ENCODE data around the gene GYPC. TPM values are rescaled to one million over a fixed set of nuclear protein-coding genes. Genes with fewer than 3 reads are reported as not detected.
"Not testable (repeated sequence)": the region's sequence is repeated elsewhere in the genome, so short reads cannot be mapped to it uniquely, and the experiment has no call there.

The GYPC gene
- polyA plus RNA-seq, 12 donors, result 86.8 to 122 (median 101) TPM; not detected in 1

DNA sequence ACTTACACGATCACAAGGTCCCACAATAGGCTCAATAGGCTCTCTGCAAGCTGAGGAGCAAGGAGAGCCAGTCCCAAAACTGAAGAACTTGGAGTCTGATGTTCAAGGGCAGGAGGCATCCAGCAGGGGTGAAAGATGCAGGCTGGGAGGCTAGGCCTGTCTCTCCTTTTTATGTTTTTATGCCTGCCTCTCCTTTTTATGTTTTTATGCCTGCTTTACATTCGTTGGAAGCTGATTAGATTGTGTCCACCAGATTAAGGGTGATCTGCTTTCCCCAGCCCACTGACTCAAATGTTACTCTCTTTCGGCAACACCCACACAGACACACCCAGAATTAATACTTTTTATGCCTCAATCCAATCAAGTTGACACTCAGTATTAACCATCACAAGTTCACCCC lies 9.9 kb upstream of the GYPC start:
- DNase-seq, result no peak

DNA sequence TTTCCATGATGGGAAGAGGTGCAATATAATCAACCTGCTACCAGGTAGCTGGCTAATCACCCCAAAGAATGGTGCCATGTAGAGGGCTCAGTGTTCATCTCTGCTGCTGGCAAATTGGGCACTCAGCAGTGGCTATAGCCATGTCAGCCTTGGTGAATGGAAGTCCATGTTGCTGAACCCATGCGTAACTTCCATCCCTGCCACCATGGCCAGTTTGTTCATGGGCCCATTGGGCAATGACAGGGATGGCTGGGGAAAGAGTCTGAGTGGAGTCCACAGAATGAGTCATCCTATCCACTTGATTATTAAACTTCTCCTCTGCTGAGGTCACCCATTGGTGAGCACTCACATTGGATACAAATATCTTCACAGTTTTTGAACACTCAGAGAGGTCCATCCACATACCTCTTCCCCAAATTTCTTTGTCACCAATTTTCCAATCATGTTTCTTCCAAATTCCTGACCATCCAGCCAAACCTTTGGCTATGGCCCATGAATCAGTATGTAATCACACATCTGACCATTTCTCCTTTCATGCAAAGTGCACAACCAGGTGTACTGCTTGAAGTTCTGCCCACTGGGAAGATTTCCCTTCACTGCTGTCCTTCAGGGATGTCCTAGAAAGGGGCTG lies 8.1 kb upstream of the GYPC start:
- DNase-seq, result not testable (repeated sequence)

DNA sequence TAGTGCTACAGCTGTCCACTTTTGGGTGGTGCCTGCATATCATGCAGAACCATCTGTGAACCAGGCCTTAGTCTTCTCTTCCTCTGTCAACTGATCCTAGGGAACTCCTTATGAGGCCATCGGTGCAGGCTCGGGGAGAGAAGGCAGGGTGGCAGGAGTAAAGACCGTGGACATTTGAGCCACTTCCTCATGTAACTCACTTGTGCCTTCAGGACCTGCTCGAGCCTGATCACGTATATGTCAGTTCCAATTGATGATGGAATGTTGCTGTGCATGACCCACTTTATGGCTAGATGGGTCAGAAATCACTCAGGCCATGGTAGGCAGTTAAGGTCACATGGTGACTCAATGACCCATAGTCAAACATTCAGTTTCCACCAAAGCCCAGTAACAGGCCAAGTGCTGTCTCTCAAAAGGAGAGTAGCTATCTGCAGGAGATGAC lies 7.6 kb upstream of the GYPC start:
- not testable (repeated sequence) for DNase-seq

DNA sequence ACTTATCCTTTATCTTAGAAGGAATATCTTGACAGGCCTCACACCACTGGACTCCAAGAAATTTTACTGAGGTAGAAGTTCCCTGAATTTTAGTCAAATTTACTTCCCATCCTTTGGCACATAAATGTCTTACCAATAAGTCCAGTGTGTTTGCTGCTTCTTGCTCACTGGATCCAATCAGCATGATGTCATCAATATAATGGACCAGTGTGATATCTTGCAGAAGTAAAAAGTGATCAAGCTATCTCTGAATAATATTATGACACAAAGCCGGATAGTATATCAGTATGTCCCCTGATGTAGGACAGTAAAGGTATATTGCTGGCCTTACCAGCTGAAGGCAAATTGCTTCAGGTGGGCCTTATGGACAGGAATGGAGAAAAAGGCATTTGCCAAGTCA lies 6.9 kb upstream of the GYPC start:
- no peak for DNase-seq

DNA sequence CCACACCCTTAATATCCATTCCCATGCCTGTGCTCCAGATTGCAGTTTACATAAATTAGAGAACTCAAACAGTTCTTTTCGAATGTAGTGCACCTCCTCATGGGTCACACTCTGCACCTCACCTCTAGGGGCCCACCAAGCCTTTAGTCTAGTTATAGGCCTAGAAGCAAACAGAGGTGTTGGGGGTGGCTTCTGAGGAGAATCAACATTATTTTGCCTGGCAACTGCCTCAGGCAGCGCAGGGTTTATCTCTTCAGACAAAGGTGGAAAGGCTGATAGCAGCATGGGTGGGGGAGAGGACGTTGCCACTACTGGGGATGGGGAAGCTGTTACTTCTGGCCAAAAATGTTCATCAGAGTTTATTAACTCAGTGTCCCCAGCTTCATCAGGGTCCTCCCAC lies 5.0 kb upstream of the GYPC start:
- DNase-seq, result no peak

DNA sequence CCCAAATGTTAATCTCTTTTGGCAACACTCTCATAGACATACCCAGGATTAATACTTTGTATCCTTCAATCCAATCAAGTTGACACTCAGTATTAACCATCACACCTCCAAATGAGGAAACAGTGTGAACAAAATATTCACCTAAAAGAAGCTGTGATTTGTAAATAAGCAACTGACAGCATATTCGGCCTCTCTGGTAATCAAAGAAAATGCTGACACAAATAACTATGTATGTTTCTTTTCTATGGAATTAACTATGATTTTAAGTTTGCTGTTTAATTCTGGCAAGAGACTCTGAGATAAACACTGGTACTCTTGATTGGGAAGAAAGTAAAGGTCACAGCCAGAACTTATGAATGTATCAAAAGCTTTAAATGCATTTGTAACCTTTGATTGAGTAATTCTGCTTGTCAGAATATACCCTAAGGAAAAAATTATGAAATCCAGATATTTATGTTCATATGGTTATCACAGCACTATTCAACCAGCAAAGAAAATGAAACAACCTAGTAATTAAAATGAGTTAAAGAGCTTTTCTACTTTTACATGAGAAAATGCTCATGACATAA lies 3.6 kb upstream of the GYPC start:
- no peak for DNase-seq

DNA sequence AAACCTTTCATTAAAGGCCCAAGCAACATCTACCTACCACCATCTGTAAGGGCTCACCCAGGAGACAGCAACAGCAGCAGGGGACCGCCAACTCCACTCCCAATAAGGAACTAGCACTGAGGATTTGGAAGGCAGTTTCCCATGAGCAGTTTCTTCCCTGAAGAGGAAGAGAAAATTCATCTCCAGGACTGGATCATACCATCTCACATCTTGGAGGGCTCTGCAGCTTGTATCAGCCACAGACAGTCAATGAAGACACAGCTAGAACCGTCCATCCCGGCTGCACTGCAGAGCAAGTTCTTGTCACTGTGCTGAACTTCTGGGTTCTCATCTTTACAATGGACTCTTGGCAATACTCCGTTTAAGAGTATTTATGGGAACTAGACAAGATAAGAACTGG lies 2.8 kb upstream of the GYPC start:
- DNase-seq, result no peak

DNA sequence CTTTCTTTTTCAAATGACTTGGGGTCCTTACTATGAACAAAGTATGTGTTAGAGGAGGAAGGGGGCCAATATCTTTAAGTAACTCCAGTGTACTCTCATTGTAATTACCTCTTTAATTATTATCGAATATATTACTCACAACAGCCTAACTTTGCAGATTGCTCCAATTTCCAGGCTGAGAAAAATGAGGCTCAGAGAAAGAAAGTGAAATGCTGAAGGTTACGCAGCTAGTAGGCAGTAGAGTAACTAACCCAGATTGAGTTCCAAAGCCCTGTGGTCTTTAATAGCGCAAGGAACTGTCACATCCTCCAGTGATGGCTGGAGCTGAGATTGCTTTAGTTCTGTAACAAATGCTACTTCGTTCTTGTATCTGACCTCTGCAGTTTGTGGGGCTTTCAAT lies 2.2 kb upstream of the GYPC start:
- DNase-seq, result no peak

DNA sequence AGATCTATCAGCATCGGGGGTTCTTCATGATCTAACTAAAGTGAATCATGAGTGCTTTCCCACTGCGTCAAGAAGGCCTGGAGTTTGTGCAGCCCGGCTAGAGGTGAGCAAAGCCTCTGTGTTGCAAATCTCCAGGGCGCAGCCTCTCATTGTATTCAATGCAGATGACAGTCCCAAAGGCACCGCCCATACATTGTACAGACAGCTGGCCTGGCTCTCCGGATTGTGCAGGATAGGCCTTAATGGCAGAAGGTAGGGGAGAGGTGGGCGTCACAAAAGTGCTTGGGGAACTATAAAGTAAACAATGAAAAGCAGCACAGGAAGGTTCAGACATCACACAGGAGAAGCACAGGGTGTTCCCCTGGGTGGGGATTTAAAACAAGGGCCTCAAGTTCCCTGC lies 907 bp upstream of the GYPC start:
- no peak for DNase-seq

DNA sequence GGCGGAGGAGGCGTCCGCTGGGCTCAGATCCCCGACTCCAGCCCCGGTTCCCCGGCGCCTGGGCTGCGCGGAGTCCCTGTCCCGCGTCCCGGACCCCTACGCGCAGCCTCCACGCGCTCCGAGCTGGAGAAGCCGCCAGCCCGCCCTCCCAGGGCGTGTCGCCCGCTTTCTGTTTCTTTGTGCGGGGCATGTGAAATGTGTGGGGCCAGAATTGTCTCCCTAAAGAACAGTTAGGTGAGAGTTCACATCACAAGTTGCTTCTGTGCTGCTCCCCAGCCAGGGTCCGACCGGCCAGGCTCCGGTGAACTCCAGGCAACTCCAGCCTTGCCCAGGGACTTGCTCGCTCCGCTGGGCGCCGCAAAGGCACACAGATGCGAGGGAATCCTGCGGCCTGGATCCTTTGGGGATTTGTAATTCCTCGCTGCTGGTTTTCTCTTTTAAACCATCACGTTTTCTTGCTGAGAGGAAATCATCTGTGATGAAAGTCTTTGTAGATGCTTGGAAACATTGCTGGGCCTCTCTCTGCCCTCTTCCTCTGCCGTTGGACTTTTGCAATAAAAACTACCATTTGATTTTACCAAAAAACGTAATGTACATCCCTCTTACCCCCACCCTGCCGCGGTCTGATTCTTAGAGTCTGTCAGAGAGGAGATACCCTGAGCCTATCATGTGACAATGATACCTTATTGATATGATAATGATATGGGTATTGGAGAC lies 631 bp downstream of the GYPC start:
- peak; percentile 64 for DNase-seq

DNA sequence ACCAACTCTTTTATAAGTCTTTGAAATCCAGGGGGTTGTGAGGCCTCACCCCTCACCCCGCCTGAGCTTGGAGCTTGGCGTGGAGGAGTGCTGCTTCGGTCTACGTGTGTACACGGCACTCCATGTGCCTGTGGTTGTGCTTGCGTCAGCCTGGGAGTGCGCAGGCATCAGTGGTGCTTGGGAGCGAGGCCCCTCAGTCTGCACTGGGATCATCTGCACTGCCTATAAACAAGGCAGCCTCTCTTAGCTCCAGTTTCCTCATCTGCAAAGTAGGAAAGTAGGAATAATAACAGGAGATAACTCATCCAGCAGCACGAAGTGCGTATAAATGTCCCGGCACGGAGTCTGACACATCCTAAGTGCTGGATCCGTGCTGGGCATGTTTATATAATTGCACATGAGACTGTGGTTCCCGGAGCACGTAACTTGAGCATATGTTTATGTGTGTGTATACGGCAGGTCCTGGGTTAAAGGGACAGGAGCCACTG lies 1.2 kb downstream of the GYPC start:
- peak; percentile 43 for DNase-seq

DNA sequence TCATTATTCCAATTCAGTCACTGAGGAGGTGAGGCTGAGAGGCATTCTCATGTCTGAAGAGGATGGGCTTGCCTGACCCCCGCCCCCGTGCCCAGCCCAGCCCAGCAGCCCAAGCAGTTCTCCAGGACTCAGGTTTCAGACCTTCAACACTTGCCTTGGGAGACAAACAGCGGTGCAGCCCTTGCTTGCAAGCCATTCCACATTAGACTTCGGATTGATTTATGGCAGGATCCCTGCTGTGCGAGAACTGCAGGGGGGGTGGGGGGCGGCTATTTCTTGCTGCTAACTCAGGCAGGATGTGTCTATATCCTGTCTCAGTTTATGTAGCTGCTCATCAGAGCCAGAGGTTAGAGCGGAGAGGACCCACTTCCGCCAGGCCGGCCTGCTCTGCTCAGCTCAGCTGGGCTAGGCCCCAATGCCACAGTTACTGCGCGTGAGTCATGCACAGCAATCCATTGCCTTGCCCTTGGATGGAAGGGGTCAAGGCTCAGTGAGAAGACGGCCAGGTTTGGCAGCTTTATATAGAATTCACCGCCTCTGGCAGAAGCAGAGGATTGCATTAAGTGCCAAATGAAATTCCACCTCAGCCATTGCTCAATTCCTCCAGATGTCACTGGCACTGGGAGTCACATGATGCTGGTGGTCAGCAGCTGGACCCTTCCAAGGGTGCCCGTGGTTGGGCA lies 1.8 kb downstream of the GYPC start:
- peak; percentile 52 for DNase-seq

DNA sequence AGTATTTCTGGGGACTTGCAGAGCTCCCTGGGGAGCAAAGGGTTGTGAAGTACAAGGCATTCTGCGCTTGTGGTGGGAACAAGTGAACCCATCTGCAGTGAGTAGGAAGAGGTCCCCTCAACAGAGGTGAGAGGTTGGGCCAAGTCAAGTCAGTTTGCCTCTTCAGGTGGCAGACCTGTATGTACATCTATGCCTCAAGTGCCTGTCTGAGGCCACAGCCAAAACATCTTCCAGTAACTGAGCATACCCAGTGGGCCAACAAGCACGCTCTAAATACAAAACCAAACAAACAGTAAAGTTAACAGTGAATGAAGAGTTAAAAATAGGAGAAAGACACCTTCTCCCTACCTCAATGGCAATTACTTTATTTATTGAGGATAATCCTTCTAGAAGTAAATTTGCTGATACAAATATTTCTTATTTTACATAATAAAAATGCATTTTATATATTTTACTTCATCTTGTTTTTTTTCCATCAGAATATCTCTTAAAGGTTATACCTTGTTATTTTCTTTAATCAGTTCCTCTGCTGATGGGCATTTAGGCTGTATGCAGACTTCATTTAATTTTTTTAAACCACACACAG lies 2.5 kb downstream of the GYPC start:
- DNase-seq, result no peak

DNA sequence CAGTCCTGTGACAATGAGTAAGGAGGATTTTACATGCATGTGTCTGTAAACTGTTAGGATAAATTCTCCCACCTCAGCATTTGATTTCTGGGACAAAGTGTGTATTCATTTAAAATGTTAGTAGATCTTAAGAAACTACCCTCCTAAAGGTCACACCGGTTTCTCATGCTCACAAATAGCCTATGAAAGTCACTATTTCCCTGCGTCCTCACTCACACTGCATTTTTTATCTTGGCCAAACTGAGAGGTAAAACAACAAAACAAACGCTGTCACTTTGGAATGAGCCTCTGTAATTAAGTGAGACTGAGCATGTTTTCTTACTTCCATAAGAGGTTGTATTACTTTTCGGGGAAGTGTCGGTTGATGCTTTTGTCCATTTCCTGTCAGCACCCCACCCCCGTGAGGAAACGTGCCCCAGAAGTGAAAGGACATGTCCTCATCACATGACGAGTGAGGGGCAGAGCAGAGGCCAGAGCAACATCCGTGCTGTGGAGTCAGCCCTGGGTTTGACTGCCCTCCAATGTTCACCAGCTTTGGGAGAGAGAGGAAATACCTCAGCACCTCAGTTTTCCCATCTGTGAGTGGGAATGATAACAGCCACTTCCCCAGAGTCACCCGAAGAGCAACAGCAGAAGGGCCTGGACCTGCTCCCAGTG lies 3.1 kb downstream of the GYPC start:
- peak; percentile 36 for DNase-seq

DNA sequence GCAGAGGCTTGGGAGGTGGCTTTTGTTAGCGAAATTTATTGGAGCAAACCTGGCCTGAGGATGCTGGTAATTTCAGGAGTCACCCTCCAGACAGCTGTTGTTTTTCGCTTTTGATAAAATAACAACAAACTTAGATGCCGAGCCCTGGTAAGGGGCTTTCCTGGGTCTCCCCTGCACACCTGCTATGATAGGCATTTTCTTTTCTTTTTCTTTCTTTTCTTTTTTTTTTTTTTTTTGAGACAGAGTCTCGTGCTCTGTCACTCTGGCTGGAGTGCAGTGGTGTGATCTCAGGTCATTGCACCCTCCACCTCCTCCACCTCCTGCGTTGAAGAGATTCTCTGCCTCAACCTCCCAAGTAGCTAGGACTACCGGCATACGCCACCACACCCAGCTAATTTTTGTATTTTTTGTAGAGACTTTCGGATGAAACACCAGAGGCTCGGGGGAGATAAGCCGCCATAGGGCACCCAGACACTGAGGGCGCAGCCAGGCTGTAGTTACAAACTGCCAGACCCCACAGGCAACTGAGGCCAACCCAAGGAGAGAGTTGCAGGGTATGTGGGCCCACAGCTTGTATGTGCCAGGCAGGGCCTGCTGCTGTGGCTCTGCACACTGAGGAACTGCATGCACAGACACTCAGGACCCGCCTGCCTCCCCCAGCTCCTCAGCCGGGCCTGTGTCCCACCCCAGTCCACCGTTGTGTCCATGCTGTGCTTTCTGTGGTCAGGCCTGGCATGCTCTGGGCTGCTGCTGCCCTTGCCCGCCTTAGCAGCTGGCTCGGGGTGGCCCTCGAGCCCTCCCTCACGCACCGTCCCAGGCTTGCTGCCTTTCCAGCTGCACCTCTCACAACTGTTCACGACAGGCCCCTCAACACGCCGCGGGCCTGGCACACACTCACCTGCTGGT lies 3.9 kb downstream of the GYPC start:
- DNase-seq, result no peak

DNA sequence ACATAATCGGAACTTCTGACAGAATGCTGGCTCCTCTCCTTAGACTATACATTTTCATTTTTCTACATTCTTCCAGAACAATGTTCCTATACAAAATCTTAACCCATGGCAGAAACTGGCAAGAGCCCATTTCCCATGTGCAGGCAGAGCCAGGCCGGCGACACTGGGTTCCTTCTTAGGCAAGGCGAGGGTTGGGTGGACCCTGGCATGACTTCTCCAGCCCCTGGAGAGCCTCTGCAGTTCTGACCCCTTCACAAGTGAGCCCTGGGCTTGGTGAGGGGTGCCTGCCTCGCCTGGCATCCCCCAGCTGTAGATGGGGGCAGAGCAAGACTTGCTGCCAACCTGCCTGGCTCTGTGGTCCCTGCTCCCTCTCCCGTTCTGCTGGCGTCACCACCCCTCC lies 5.0 kb downstream of the GYPC start:
- no peak for DNase-seq

DNA sequence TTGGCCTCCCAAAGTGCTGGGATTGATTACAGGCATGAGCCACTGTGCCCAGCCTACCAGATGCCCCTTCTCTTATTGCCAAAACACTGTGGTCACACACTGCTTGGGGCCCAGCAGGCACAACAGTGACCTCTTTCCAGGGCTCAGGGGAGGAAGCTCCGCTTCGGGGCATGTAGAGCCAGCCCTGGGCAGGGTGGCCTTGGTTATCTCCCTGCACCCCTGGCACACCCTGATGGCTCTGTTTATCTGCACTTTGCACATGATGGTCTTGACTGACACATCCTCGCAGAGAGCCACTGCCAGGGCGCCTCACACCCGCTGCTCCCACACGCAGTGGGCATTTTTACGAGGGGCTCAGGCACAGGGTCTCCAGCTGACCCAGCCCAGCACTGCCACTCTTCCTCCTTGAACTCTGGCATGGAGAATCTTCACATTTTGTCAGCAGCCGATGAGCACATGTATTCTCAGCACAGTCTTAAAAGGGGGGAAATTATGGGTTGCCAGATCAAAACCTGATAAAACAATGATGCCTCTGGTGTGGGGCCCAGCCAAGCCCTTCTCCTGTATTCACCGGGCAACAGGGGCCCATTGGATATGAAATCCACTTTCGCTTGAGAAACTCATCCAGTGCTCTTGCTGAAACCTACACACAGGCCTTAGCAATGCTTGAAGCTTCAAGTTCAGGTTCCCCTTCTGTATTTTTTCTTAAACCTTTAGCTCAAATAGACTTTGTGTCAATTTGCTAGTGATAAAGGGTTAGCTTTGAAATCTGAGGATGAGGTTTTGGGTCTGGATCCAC lies 5.9 kb downstream of the GYPC start:
- DNase-seq, result no peak

DNA sequence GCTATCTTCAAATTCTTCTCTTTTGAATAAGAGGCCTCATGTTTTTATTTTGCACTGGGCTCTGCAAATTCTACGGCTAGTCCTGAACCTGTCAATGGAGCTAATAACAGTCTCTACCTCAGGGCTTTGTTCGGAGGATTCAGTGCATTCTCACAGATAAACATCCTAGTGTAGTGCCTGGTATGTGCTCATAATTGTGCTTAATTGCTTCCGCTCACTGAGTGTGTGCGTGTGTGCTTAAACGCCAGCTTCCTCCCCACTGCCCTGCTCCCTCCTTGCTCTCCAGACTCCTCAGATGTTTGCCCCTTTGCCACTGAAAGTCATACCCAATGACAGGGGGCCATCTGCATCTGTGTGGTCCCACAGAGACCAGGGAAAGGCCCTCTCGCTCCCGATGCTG lies 6.7 kb downstream of the GYPC start:
- DNase-seq, result no peak

DNA sequence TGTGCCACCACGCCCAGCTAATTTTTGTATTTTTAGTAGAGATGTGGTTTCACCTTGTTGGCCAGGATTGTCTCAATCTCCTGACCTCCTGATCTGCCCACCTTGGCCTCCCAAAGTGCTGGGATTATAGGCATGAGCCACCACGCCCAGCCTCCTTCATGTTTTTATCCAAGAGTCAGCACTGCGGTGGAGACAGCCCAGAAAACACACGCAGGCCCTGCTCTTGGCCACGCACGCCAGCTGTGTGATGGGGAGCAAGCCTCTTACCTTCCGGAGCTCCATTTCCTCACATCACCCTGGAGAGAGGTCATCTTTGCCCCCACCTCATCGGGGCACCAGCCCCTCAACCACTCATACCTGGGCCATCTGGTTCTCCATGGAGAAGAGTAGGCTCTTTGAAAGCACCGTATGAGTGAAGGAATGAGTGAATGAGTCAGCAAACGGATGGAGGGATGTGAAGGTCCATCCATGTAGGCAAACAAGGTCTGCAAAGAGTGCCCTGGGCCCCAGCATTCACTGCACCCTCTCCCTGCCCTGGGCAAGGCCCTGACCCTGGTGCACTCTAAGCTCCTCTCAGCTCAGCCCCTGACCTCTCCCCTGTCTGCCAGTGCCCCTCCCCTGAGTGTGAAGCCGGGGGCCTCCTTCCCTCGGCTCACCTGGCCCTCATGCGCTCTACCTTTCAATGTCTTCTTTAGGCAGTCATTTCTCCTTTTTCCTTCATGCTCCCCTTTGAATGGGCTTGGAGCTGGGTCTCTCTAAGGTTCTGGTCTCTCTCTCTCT lies 7.4 kb downstream of the GYPC start:
- no peak for DNase-seq

All from muscle of arm (tissue), 12 donors.